Gastrocnemius medialis (tissue), 4 donors: ENCODE data around the gene MYOD1. TPM values are rescaled to one million over a fixed set of nuclear protein-coding genes. Genes with fewer than 3 reads are reported as not detected.

Experiments
- ATAC-seq, 2 donors: fragments of 150-250 bp; one replicate each; pipeline ENCODE4 v1.9.1; 2016
- DNase-seq, 2 donors: peaks; one replicate each; pipeline ENCODE4 v3.0.0-alpha.2; 2019
- H3K27ac ChIP-seq, 4 donors: fragments of 200-600 bp; sonication (generic); 1 replicate in 1 of 4; 2 replicates in 3 of 4; pipeline ENCODE4 v1.5.1; 2016 to 2018; ENCODE audit warnings: mild to moderate bottlenecking in 2 of 4, moderate library complexity in 1 of 4
- H3K27me3 ChIP-seq, 3 donors: fragments of 200-600 bp; sonication (generic) in 2 of 3; 1 replicate in 1 of 3; 2 replicates in 2 of 3; pipeline versions ENCODE4 v1.5.1 to v1.6.0; 2016 to 2019; ENCODE audit warnings: mild to moderate bottlenecking in 1 of 3, moderate library complexity in 1 of 3
- H3K36me3 ChIP-seq, 2 donors: fragments of 200-600 bp; sonication (generic) in 1 of 2; one replicate each; pipeline ENCODE4 v1.5.1; 2017 to 2018
- H3K4me1 ChIP-seq, 2 donors: fragments of 200-600 bp; sonication (generic) in 1 of 2; one replicate each; pipeline ENCODE4 v1.5.1; 2016 to 2017; ENCODE audit warnings: mild to moderate bottlenecking in 2 of 2
- H3K4me3 ChIP-seq, 4 donors: fragments of 200-600 bp; sonication (generic) in 3 of 4; 1 replicate in 1 of 4; 2 replicates in 3 of 4; pipeline ENCODE4 v1.5.1; 2016 to 2019; ENCODE audit warnings: mild to moderate bottlenecking in 2 of 4
- H3K9me3 ChIP-seq, 3 donors: fragments of 200-600 bp; sonication (generic) in 2 of 3; 1 replicate in 1 of 3; 2 replicates in 2 of 3; pipeline ENCODE4 v1.5.1; 2016 to 2019
- CTCF ChIP-seq, 5 experiments: fragments of 450-650 bp in 3 of 5; fragments of 200-600 bp in 2 of 5; sonication (generic) in 2 of 5; IDR thresholded peaks in 4 of 5; conservative IDR thresholded peaks in 1 of 5; 1 replicate in 4 of 5; 2 replicates in 1 of 5; pipeline ENCODE4 v1.5.1; 2016 to 2019; ENCODE audit warnings: antibody characterized with exemption in 5 of 5, mild to moderate bottlenecking in 3 of 5, moderate library complexity in 3 of 5
- POLR2A ChIP-seq, 2 donors: fragments of 450-650 bp; IDR thresholded peaks; one replicate each; pipeline ENCODE4 v1.6.1; 2017; ENCODE audit warnings: antibody characterized with exemption in 2 of 2, mild to moderate bottlenecking in 2 of 2, moderate library complexity in 2 of 2
- in situ Hi-C, 4 donors: fragments of 200-750 bp; cut with MboI; loops; one replicate each; pipeline versions ENCODE4 v1.15.0 to v1.8.0; 2017; ENCODE audit warnings: low sequenced_read_pairs in 4 of 4
- intact Hi-C: fragments of 100-400 bp; cut with DNase I; formaldehyde crosslinking; loops from one replicate; pipeline ENCODE4 v1.15.1; 2023; ENCODE audit warnings: low total_unique reads
- total RNA-seq, 4 donors: library from RNA; depleted of rRNA; stranded (reverse); fragments of >200 nt; gene quantifications; one replicate each; pipeline versions ENCODE4 v1.1.0 to v1.2.3, GENCODE V29; 2016

Gene MYOD1
- total RNA-seq, 4 donors from 2014 or later = 3.5 to 20.6 (median 10.4) TPM

GRCh38 chr11:17766590-17766989 is 47.2 kb downstream of the MYOD1 start:
- in situ Hi-C loops (loop anchor here in 1 of 4 donors (10.0 kb wide), 1 partner anchor 208 kb away; no protein-coding TSS in a partner anchor), intact Hi-C loops (no loop called here)
- Histone ChIP-seq H3K4me1 (no peaks in the 10 kb centered on the region), H3K4me3 (no peak overlapping the region), H3K27ac (no peak overlapping the region), H3K9me3 (no peaks in the 10 kb centered on the region), H3K27me3 (no peaks in the 10 kb centered on the region), H3K36me3 (no peaks in the 10 kb centered on the region)
- ATAC-seq (no peak), DNase-seq (no peak)
- TF ChIP-seq CTCF (IDR thresholded peaks at IDR 0.05 in 4 of 5, conservative IDR thresholded peaks at IDR 0.05 in 1 of 5) (no peak), POLR2A (IDR thresholded peaks at IDR 0.05) (no peak)

GRCh38 chr11:17767301-17767885 is 48.0 kb downstream of the MYOD1 start:
- DNase-seq (no peak), ATAC-seq (no peak)
- H3K9me3 ChIP-seq = no peaks in the 10 kb centered on the region
- no peaks in the 10 kb centered on the region for H3K27me3 ChIP-seq
- intact Hi-C loops (no loop called here), in situ Hi-C loops (loop anchor here in 1 of 4 donors (10.0 kb wide), 1 partner anchor 207 kb away; no protein-coding TSS in a partner anchor)
- H3K4me3 ChIP-seq = no peak overlapping the region
- H3K36me3 ChIP-seq = no peaks in the 10 kb centered on the region
- no peak for TF ChIP-seq CTCF (IDR thresholded peaks at IDR 0.05 in 4 of 5, conservative IDR thresholded peaks at IDR 0.05 in 1 of 5)
- no peak for TF ChIP-seq POLR2A (IDR thresholded peaks at IDR 0.05)
- no peak overlapping the region for H3K27ac ChIP-seq
- no peaks in the 10 kb centered on the region for H3K4me1 ChIP-seq

GRCh38 chr11:17767914-17768313 is 48.5 kb downstream of the MYOD1 start:
- TF ChIP-seq POLR2A (IDR thresholded peaks at IDR 0.05) = no peak
- no peak for TF ChIP-seq CTCF (IDR thresholded peaks at IDR 0.05 in 4 of 5, conservative IDR thresholded peaks at IDR 0.05 in 1 of 5)
- no peak for ATAC-seq
- DNase-seq = no peak
- Histone ChIP-seq H3K27ac (no peak overlapping the region), H3K27me3 (no peaks in the 10 kb centered on the region), H3K9me3 (no peaks in the 10 kb centered on the region), H3K4me3 (no peak overlapping the region), H3K36me3 (no peaks in the 10 kb centered on the region), H3K4me1 (no peaks in the 10 kb centered on the region)
- intact Hi-C loops (no loop called here), in situ Hi-C loops (loop anchor here in 1 of 4 donors (10.0 kb wide), 1 partner anchor 207 kb away; no protein-coding TSS in a partner anchor)

GRCh38 chr11:17768547-17768946 is 49.2 kb downstream of the MYOD1 start:
- DNase-seq (no peak), ATAC-seq (no peak)
- no peak overlapping the region for H3K27ac ChIP-seq
- H3K36me3 ChIP-seq = no peaks in the 10 kb centered on the region
- intact Hi-C loops (no loop called here), in situ Hi-C loops (loop anchor here in 1 of 4 donors (10.0 kb wide), 1 partner anchor 206 kb away; no protein-coding TSS in a partner anchor)
- H3K27me3 ChIP-seq = no peaks in the 10 kb centered on the region
- TF ChIP-seq CTCF (IDR thresholded peaks at IDR 0.05 in 4 of 5, conservative IDR thresholded peaks at IDR 0.05 in 1 of 5) (no peak), POLR2A (IDR thresholded peaks at IDR 0.05) (no peak)
- H3K4me3 ChIP-seq = no peak overlapping the region
- no peaks in the 10 kb centered on the region for H3K9me3 ChIP-seq
- H3K4me1 ChIP-seq = no peaks in the 10 kb centered on the region
